Measurements from ENCODE around the gene NDP. TPM values are rescaled to one million over a fixed set of nuclear protein-coding genes. Genes with fewer than 3 reads are reported as not detected.

Gene NDP, protein sequence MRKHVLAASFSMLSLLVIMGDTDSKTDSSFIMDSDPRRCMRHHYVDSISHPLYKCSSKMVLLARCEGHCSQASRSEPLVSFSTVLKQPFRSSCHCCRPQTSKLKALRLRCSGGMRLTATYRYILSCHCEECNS
- total RNA-seq (2022; extraction: Qiagen RNA extraction), result not detected in 5 replicates

DNA sequence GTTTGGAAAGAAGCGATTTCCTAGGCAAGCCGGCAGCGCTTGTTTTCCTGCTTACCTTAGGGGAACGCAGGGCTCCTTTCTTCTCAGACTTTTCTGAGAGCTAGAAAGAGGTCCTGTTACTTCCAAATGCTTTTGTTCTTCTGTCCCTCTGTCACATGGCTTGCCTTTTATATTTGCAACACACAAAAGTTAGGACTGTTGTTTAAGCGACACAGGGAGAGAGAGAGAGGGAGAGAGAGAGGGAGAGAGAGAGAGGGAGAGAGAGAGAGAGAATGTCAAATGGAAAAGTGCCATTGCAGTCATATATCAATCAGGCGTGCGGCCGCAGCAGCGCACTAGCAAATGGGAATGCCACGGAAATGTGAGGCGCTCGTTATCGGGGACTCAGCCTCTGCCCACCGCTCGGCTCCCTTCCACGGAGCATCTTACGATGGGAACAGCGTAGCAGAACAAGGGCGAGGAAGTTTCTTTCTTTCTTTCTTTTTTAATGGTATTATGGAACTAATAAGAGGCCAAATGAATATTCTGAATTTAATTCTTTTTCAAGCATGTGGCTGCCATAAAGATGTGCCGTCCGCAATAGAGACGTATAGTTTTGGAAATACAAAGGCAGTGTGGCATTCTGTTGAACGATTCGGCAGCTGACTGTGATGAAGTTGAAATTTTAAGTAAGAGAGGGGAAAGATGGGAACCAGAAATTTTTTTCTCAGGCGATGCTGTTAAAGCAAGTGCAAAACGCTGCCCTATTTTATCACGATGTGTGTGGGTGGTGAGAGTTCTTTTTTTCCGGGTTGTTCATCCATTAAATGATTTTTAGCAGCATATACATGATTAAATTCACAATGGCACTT, at the start of gene NDP:
TSS of gene NDP (minus strand) at position 142 of the 851 bp plus-strand sequence. CDS start 14,745 bp downstream, outside the sequence.

Other genes with a start within 250 kb of the NDP start
- 0.13 to 0.19 TPM (median 0.16 TPM) in 4 of 5 replicates, not detected in the other for gene MAOB, start 90.9 kb downstream of the NDP start, total RNA-seq (2022; extraction: Qiagen RNA extraction)